GM12878 (cell line): Measurements from ENCODE around the gene DDX46. TPM values are rescaled to one million over a fixed set of nuclear protein-coding genes. Genes with fewer than 3 reads are reported as not detected.

Source experiments
- ATAC-seq: fragments of 200-7000 bp; cut with Tn5 transposase; 3 replicates; pipeline ENCODE4 v1.9.1; 2020; ENCODE audit warnings: mild to moderate bottlenecking, moderate library complexity
- BruUV-seq: library from RNA; stranded (reverse); fragments of 400-500 nt; replicated peaks from 2 replicates; lab custom pipeline; 2021; lab: Mats Ljungman, UMichigan
- CTCF ChIA-PET: fragments of 300-600 bp; sonication (Branson Sonifier 250); formaldehyde crosslinking; extraction: SDS; loops from one replicate; lab custom pipeline; 2021; ENCODE audit warnings: inconsistent platforms; lab: Yijun Ruan, JAX
- POLR2A ChIA-PET: fragments of 350-600 bp; formaldehyde crosslinking; extraction: SDS; loops from one replicate; lab custom pipeline; 2021; ENCODE audit warnings: inconsistent platforms; lab: Charles Lee
- RAD21 ChIA-PET: fragments of 300-600 bp; sonication (Branson Sonifier 250); formaldehyde crosslinking; loops from one replicate; lab custom pipeline; 2023; ENCODE audit warnings: antibody characterized with exemption; ENCODE audit not compliant: unreplicated experiment; lab: Charles Lee
- SMC1A ChIA-PET: fragments of 300-600 bp; sonication (Branson Sonifier 250); formaldehyde crosslinking; loops from one replicate; lab custom pipeline; 2023; ENCODE audit not compliant: unreplicated experiment, uncharacterized antibody; lab: Charles Lee
- DNase-seq: peaks from one replicate; pipeline ENCODE4 v3.0.0-alpha.2; 2011; ENCODE audit warnings: low read depth, low spot score
- FAIRE-seq: peaks from 3 replicates; lab custom pipeline; 2011; peaks lifted over from hg19 to GRCh38; lab: Jason Lieb, UNC
- H2AFZ ChIP-seq: 2 replicates; pipeline ENCODE4 v1.6.0; 2011; ENCODE audit warnings: low read depth, low read length, control low read depth; ENCODE audit not compliant: control insufficient read depth
- H3K27ac ChIP-seq: 2 replicates; pipeline ENCODE4 v1.5.1; 2011; ENCODE audit warnings: control low read depth; ENCODE audit not compliant: control insufficient read depth, insufficient read depth
- H3K27me3 ChIP-seq, 2 experiments: replicated peaks in 1 of 2; 2 replicates each; pipeline versions ENCODE4 v1.6.0 to v1.6.1; 2011; ENCODE audit warnings: low read length in 1 of 2; ENCODE audit not compliant: control insufficient read depth in 2 of 2, insufficient read depth in 2 of 2
- H3K36me3 ChIP-seq, 2 experiments: 2 replicates each; pipeline ENCODE4 v1.5.1; 2011; ENCODE audit warnings: low read length in 1 of 2; ENCODE audit not compliant: control insufficient read depth in 2 of 2, insufficient read depth in 2 of 2
- H3K4me1 ChIP-seq: 2 replicates; pipeline ENCODE4 v1.6.1; 2011; ENCODE audit warnings: mild to moderate bottlenecking, low read length, moderate library complexity, mixed read lengths; ENCODE audit not compliant: control insufficient read depth, insufficient read depth
- H3K4me2 ChIP-seq: 2 replicates; pipeline ENCODE4 v1.6.0; 2011; ENCODE audit warnings: control low read depth; ENCODE audit not compliant: control insufficient read depth, insufficient read depth
- H3K4me3 ChIP-seq: fragments of 200-600 bp; sonication (generic); 2 replicates; pipeline ENCODE4 v1.5.1; 2016
- H3K79me2 ChIP-seq: 2 replicates; pipeline ENCODE4 v1.6.0; 2011; ENCODE audit warnings: low read length; ENCODE audit not compliant: control insufficient read depth, insufficient read depth
- H3K9ac ChIP-seq: 2 replicates; pipeline ENCODE4 v1.8.0; 2011; ENCODE audit warnings: low read length, control low read depth, mixed read lengths; ENCODE audit not compliant: control insufficient read depth, insufficient read depth
- H3K9me3 ChIP-seq: replicated peaks from 3 replicates; pipeline ENCODE4 v1.5.1; 2011; ENCODE audit warnings: mild to moderate bottlenecking, low read length; ENCODE audit not compliant: control insufficient read depth, insufficient read depth
- H4K20me1 ChIP-seq: 2 replicates; pipeline ENCODE4 v1.6.0; 2011; ENCODE audit not compliant: control insufficient read depth, insufficient read depth
- NFYA ChIP-seq: IDR thresholded peaks from 2 replicates; pipeline ENCODE4 v1.6.1; 2011; ENCODE audit warnings: low read depth, mild to moderate bottlenecking, low read length, improper control_type of control experiment, borderline replicate concordance
- TCF12 ChIP-seq: IDR thresholded peaks from 2 replicates; pipeline ENCODE4 v1.6.1; 2011; ENCODE audit warnings: low read depth, mild to moderate bottlenecking, low read length
- WGBS: methylation state at CpG from one replicate; pipeline ENCODE4 v1.1.6; 2016; ENCODE audit warnings: low lambda C conversion rate; ENCODE audit not compliant: insufficient replicate concordance, insufficient coverage; ENCODE audit errors: missing lambda C conversion rate; 5-methylcytosine and 5-hydroxymethylcytosine counted together
- in situ Hi-C: fragments of 300-500 bp; cut with MboI; formaldehyde crosslinking; loops from 9 replicates; pipeline ENCODE4 v1.14.3; 2018; ENCODE audit warnings: mixed read lengths
- intact Hi-C: fragments of 100-400 bp; cut with micrococcal nuclease; formaldehyde crosslinking; loops from one replicate; pipeline ENCODE4 v1.14.2; 2022; ENCODE audit not compliant: unreplicated experiment
- polyA plus RNA-seq, 11 experiments: library from polyadenylated mRNA; depleted of rRNA in 4 of 11; unstranded in 6 of 11; stranded (reverse) in 5 of 11; fragments of >200 nt; fragmentation: Nextera tagmentation in 4 of 11; fragmentation: Illumina TruSeq in 1 of 11; extraction: Ambion mirVana in 4 of 11; extraction: Trizol in 1 of 11; gene quantifications; 1 replicate in 1 of 11; 2 replicates in 10 of 11; pipeline versions ENCODE4 v1.2.1 to v1.2.3, GENCODE V29; 2011 to 2016; ENCODE audit warnings: inconsistent platforms in 2 of 11, missing spikeins in 2 of 11, low read depth in 1 of 11
- total RNA-seq, 4 experiments: library from RNA; depleted of rRNA in 3 of 4; stranded (reverse); fragments of >200 nt in 3 of 4; fragmentation: Illumina TruSeq in 1 of 4; extraction: Trizol in 1 of 4; gene quantifications; 2 replicates each; pipeline versions ENCODE4 v1.2.1 to v1.2.3, GENCODE V29; 2013 to 2021
- TF ChIP-seq, protein P1 (sequence below): fragments of 450-650 bp; IDR thresholded peaks from 2 replicates; pipeline ENCODE4 v1.6.1; 2014; ENCODE audit warnings: mild to moderate bottlenecking
- TF ChIP-seq, protein P2 (sequence below): fragments of 450-650 bp; IDR thresholded peaks from 2 replicates; pipeline ENCODE4 v1.6.1; 2017; ENCODE audit warnings: mild to moderate bottlenecking, low read depth, inconsistent platforms; ENCODE audit not compliant: poor library complexity, severe bottlenecking

Gene DDX46
- total and polyA plus RNA-seq, 10 of the 15 experiments (the other 5 are each of a cell fraction or from before 2014, with no cell fraction given) = 23.0 to 77.1 (median 42.2) TPM

DNA sequence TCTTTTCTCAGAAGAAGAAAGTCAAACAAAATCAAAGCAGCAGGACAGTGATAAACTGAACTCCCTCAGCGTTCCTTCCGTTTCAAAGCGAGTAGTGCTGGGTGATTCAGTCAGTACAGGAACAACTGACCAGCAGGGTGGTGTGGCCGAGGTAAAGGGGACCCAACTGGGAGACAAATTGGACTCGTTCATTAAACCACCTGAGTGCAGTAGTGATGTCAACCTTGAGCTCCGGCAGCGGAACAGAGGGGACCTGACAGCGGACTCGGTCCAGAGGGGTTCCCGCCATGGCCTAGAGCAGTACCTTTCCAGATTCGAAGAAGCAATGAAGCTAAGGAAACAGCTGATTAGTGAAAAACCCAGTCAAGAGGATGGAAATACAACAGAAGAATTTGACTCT, 17.5 kb upstream of the DDX46 start:
- H3K36me3 ChIP-seq = no peaks in the 10 kb centered on the region; a peak in 1 of 4 replicates
- SMC1A ChIA-PET = interaction anchor here (1.1 to 3.9 kb wide), 5 partner anchors 18 to 161 kb away, joined by 3 to 28 read pairs (median 4); partner anchors contain the start of gene DDX46
- RAD21 ChIA-PET = interaction anchor here (1.2 to 1.8 kb wide), 3 partner anchors 15 to 111 kb away, joined by 3 to 4 read pairs (median 4); partner anchors contain the start of gene C5orf24
- H3K9ac ChIP-seq = no peak overlapping the region
- in situ Hi-C loops (loop anchor here (25.0 kb wide), 1 partner anchor 446 kb away; no protein-coding TSS in a partner anchor), intact Hi-C loops (no loop called here)
- peaks cover 29% of the 10 kb centered on the region for H3K79me2 ChIP-seq
- FAIRE-seq (no peak), ATAC-seq (no peak), DNase-seq (no peak)
- no peak overlapping the region for H2AFZ ChIP-seq
- 96% methylated on average over 11 of the region's 11 CpGs for WGBS
- H3K9me3 ChIP-seq = no peaks in the 10 kb centered on the region
- no peak overlapping the region for H3K27ac ChIP-seq
- POLR2A ChIA-PET = interaction anchor here (1.1 to 3.6 kb wide), 3 partner anchors 17 to 165 kb away, joined by 3 to 23 read pairs (median 22); partner anchors contain the start of genes C5orf24, DDX46 and PCBD2
- no peaks in the 10 kb centered on the region for H4K20me1 ChIP-seq
- TF ChIP-seq TCF12 (no peak), NFYA (no peak)
- TF ChIP-seq, protein P1, sequence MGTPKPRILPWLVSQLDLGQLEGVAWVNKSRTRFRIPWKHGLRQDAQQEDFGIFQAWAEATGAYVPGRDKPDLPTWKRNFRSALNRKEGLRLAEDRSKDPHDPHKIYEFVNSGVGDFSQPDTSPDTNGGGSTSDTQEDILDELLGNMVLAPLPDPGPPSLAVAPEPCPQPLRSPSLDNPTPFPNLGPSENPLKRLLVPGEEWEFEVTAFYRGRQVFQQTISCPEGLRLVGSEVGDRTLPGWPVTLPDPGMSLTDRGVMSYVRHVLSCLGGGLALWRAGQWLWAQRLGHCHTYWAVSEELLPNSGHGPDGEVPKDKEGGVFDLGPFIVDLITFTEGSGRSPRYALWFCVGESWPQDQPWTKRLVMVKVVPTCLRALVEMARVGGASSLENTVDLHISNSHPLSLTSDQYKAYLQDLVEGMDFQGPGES = no peak
- TF ChIP-seq, protein P2, sequence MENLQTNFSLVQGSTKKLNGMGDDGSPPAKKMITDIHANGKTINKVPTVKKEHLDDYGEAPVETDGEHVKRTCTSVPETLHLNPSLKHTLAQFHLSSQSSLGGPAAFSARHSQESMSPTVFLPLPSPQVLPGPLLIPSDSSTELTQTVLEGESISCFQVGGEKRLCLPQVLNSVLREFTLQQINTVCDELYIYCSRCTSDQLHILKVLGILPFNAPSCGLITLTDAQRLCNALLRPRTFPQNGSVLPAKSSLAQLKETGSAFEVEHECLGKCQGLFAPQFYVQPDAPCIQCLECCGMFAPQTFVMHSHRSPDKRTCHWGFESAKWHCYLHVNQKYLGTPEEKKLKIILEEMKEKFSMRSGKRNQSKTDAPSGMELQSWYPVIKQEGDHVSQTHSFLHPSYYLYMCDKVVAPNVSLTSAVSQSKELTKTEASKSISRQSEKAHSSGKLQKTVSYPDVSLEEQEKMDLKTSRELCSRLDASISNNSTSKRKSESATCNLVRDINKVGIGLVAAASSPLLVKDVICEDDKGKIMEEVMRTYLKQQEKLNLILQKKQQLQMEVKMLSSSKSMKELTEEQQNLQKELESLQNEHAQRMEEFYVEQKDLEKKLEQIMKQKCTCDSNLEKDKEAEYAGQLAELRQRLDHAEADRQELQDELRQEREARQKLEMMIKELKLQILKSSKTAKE = no peak
- H3K27me3 ChIP-seq = no peaks in the 10 kb centered on the region
- BruUV-seq = no TSS peak
- H3K4me2 ChIP-seq = no peak overlapping the region; the same call in 1 of the 2 replicates
- H3K4me3 ChIP-seq = no peak overlapping the region; the same call in 1 of the 2 replicates
- H3K4me1 ChIP-seq = no peaks in the 10 kb centered on the region
- CTCF ChIA-PET = interaction anchor here (1.0 to 5.3 kb wide), 7 partner anchors 10 to 164 kb away, joined by 3 to 71 read pairs (median 5); partner anchors contain the start of genes DDX46 and PCBD2
